Kidney epithelial cell (primary cell): ENCODE measurements around the gene RUNX2. TPM values are rescaled to one million over a fixed set of nuclear protein-coding genes. Genes with fewer than 3 reads are reported as not detected.

ENCODE experiments used
- DNase-seq: peaks from one replicate; pipeline ENCODE4 v3.0.0-alpha.2; 2010; ENCODE audit warnings: low read depth
- H3K27me3 ChIP-seq: 2 replicates; pipeline ENCODE4 v1.6.0; 2011; ENCODE audit warnings: low read length; ENCODE audit not compliant: control insufficient read depth, insufficient read depth
- H3K36me3 ChIP-seq: 2 replicates; pipeline ENCODE4 v1.5.1; 2011; ENCODE audit warnings: low read length; ENCODE audit not compliant: control insufficient read depth, insufficient read depth
- H3K4me3 ChIP-seq: 2 replicates; pipeline ENCODE4 v1.5.1; 2011; ENCODE audit warnings: low read depth, mild to moderate bottlenecking, control low read depth, low read length
- CTCF ChIP-seq: IDR thresholded peaks from 2 replicates; pipeline ENCODE4 v1.5.1; 2011; ENCODE audit warnings: mild to moderate bottlenecking, moderate library complexity, low read length, control low read depth, inconsistent platforms; ENCODE audit not compliant: insufficient read depth, poor library complexity, severe bottlenecking
- total RNA-seq: library from RNA; depleted of rRNA; stranded (reverse); fragments of >200 nt; gene quantifications from 2 replicates; pipeline ENCODE4 v1.2.3, GENCODE V29; 2015

Gene RUNX2
- total RNA-seq, 1 donor from 2014 or later: 9.2 TPM

GRCh38 chr6:45658958-45659357 is 330.8 kb downstream of the RUNX2 start:
- H3K27me3 ChIP-seq: no peaks in the 10 kb centered on the region
- no peak overlapping the region for H3K4me3 ChIP-seq
- no peak for TF ChIP-seq CTCF
- no peak for DNase-seq
- H3K36me3 ChIP-seq: no peaks in the 10 kb centered on the region

DNA sequence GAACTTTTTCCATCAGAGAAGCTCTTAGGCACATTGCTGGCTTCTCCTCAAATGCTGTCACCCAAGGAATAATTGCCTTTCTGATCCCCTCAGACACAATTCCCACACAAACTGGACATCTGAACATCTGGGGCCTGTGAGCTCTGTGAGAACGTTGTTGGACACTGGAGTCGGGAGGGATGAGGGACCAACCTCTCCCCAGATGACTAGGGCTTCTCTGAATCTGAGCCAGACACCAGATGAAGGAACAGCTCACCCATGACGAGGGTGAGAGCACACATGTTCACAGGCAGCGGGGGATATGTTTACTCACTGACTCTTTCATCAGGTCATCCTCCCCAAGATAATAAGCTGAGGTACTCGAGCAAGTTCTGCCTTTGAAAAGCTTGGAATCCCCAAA is 333.5 kb downstream of the RUNX2 start:
- H3K27me3 ChIP-seq: no peaks in the 10 kb centered on the region
- peak; percentile 92 for DNase-seq
- no peak for TF ChIP-seq CTCF
- no peaks in the 10 kb centered on the region for H3K36me3 ChIP-seq
- no peak overlapping the region for H3K4me3 ChIP-seq

DNA sequence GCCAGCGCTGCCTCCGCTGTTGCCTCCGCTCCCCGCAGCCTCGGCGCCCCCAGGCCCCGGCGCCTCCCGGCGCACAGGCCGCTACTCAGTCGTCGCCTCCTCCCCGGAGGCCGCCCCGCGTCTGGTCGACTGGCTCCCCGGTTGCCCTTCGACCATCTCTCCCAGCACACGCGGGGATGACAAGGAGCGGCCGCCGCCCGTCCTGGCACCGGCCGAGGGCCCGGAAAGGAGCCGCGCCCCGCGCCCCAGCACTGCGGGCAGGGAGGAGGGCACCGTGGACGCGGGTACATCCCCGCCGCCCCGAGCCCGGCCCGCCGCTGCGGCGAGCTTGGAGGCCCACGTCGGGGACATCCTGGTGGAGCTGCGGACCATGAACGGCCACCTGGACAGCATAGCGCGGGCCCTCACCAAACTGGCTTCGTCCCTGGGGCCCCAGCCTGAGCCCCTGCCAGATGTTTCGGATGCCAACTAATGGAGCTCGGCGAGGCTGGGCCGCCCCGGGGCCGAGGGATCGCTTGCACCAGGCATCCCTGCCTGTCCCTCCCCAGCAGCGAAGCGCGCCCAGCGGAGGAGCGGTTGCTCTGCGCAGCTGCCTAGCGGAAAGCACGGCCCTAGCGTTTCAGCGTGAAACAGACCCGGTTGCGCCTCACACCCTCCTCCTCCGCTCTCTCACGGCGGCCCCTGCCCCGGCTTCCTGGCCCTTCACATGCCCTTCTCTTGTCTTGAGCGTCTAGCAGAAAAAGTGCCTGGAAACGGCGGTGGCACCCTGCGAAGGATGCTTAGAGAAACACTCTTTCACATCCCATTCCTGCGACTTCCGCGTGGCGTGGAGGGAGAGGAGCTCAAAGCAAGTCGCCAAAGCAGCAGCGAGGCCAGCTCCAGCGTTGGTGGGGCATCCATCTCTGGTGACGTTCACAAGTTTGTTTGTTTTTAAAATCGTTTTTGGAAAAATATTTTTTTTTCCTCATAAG is 335.4 kb downstream of the RUNX2 start:
- H3K36me3 ChIP-seq: no peaks in the 10 kb centered on the region
- no peaks in the 10 kb centered on the region for H3K27me3 ChIP-seq
- DNase-seq: no peak
- H3K4me3 ChIP-seq: no peak overlapping the region
- no peak for TF ChIP-seq CTCF

- no peak for TF ChIP-seq CTCF
- Histone ChIP-seq H3K36me3 (no peaks in the 10 kb centered on the region), H3K27me3 (no peaks in the 10 kb centered on the region), H3K4me3 (no peak overlapping the region)
- no peak for DNase-seq
Observed at GRCh38 chr6:45664707-45665106, 336.6 kb downstream of the RUNX2 start.

DNA sequence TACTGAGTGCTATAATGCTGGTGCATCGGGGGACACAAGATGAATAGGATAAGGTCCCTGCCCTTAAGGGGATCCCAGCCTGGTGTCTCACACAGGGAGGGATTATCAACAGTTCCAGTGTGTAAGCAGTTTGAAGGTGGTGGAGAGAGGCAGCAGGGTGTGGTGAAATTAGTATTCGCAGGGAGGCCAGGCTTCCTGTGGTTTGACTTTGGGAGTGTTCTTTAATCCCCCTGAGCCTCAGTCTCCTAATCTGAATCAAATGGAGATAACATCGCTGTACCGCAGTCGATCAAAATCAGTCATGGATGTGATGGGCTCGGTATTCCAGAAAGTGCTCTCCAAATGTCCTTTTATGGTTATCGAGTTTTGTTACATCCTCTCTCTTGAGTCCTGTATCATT is 337.7 kb downstream of the RUNX2 start:
- TF ChIP-seq CTCF: no peak
- no peaks in the 10 kb centered on the region for H3K27me3 ChIP-seq
- no peaks in the 10 kb centered on the region for H3K36me3 ChIP-seq
- no peak for DNase-seq
- H3K4me3 ChIP-seq: no peak overlapping the region
